Measurements from ENCODE around the gene ARF3.

DNA sequence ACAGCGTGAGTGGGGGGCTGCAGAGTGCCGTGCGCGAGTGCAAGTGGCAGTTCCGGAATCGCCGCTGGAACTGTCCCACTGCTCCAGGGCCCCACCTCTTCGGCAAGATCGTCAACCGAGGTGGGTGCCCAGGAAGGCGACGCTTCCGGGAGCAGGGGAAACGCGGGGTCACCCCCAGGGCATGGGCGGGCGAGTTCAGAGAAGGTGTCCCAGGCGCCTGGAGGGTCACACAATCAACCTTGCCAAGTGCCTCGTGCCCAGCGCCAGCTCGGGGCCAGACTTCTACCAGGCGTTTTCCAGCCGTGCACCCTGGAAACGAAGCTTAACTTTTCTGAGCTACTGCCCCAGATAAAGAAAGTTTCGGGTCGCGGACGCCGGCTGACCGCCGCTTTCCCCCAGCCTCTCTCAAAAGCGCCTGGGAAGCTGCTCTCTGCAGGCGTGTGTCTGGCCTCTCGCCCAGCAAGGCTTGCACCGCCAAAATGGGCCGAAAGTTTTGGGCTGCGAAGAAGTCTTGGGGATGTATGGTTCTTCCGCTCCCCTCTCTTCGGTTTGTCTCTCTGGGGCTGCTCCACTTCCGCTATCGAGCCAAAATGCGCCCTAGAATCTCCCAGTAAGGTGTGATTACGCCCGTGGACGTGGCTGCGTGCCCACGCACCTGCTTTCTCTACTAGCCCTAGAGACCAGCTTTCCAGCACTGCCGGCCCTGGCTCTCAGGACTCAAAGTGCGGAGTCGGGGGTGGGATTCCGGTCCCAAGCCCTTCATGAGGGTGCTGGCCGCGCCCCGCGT, 22.5 kb upstream of the ARF3 start:
- TF ChIP-seq, protein P1, sequence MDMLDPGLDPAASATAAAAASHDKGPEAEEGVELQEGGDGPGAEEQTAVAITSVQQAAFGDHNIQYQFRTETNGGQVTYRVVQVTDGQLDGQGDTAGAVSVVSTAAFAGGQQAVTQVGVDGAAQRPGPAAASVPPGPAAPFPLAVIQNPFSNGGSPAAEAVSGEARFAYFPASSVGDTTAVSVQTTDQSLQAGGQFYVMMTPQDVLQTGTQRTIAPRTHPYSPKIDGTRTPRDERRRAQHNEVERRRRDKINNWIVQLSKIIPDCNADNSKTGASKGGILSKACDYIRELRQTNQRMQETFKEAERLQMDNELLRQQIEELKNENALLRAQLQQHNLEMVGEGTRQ (IDR thresholded peaks at IDR 0.05): no peak
- no peak for TF ChIP-seq CTCF (IDR thresholded peaks at IDR 0.05)
